Measurements from ENCODE around the gene CYP4F2. TPM values are rescaled to one million over a fixed set of nuclear protein-coding genes. Genes with fewer than 3 reads are reported as not detected.

Gene CYP4F2
- total RNA-seq, 1 donor from 2014 or later, result 83.0 TPM

GRCh38 chr19:15923702-15924101, 25.8 kb upstream of the CYP4F2 start:
- H3K9me3 ChIP-seq, result no peaks in the 10 kb centered on the region
- no peak for DNase-seq (ENCODE audit: low spot score in 2 of 2)
- no peaks in the 10 kb centered on the region for H3K27me3 ChIP-seq
- H3K36me3 ChIP-seq, result peaks cover 0 to 33% of the 10 kb centered on the region in 2 donors
- intact Hi-C loops (cut with DNase I), result no loop called here
- no peak overlapping the region for H3K27ac ChIP-seq
- no peak overlapping the region for H3K4me3 ChIP-seq
- no peaks in the 10 kb centered on the region for H3K4me1 ChIP-seq
- no peak for TF ChIP-seq CTCF (IDR thresholded peaks at IDR 0.05)

GRCh38 chr19:15922021-15922420, 24.1 kb upstream of the CYP4F2 start:
- Histone ChIP-seq H3K27me3 (no peaks in the 10 kb centered on the region), H3K4me3 (no peak overlapping the region), H3K9me3 (no peaks in the 10 kb centered on the region), H3K36me3 (peaks cover 0 to 31% of the 10 kb centered on the region in 2 donors), H3K27ac (no peak overlapping the region), H3K4me1 (no peaks in the 10 kb centered on the region)
- intact Hi-C loops (cut with DNase I), result no loop called here
- no peak for DNase-seq (ENCODE audit: low spot score in 2 of 2)
- no peak for TF ChIP-seq CTCF (IDR thresholded peaks at IDR 0.05)

- no peak for DNase-seq (ENCODE audit: low spot score in 2 of 2)
- H3K27me3 ChIP-seq, result no peaks in the 10 kb centered on the region
- intact Hi-C loops (cut with DNase I), result no loop called here
- TF ChIP-seq CTCF (IDR thresholded peaks at IDR 0.05), result no peak
- no peak overlapping the region for H3K4me3 ChIP-seq
- H3K4me1 ChIP-seq, result no peaks in the 10 kb centered on the region
- peaks cover 0 to 31% of the 10 kb centered on the region in 2 donors for H3K36me3 ChIP-seq
- no peak overlapping the region for H3K27ac ChIP-seq
- peaks cover 0 to 8% of the 10 kb centered on the region in 2 donors for H3K9me3 ChIP-seq
Measured at GRCh38 chr19:15919243-15919642, 21.4 kb upstream of the CYP4F2 start.

GRCh38 chr19:15915109-15915508, 17.2 kb upstream of the CYP4F2 start:
- no peak overlapping the region for H3K4me3 ChIP-seq
- H3K27ac ChIP-seq, result no peak overlapping the region
- H3K4me1 ChIP-seq, result no peaks in the 10 kb centered on the region
- no peak for TF ChIP-seq CTCF (IDR thresholded peaks at IDR 0.05)
- peaks cover 3% of the 10 kb centered on the region for H3K27me3 ChIP-seq
- intact Hi-C loops (cut with DNase I), result no loop called here
- peaks cover 0 to 17% of the 10 kb centered on the region in 2 donors for H3K36me3 ChIP-seq
- DNase-seq (ENCODE audit: low spot score in 2 of 2), result no peak
- peaks cover 0 to 8% of the 10 kb centered on the region in 2 donors for H3K9me3 ChIP-seq

- Histone ChIP-seq H3K27me3 (peaks cover 3% of the 10 kb centered on the region), H3K4me1 (no peaks in the 10 kb centered on the region), H3K27ac (no peak overlapping the region), H3K4me3 (no peak overlapping the region), H3K36me3 (peaks cover 0 to 17% of the 10 kb centered on the region in 2 donors), H3K9me3 (peaks cover 0 to 8% of the 10 kb centered on the region in 2 donors)
- TF ChIP-seq CTCF (IDR thresholded peaks at IDR 0.05), result no peak
- intact Hi-C loops (cut with DNase I), result no loop called here
- no peak for DNase-seq (ENCODE audit: low spot score in 2 of 2)
Measured at GRCh38 chr19:15913830-15914229, 16.0 kb upstream of the CYP4F2 start.

GRCh38 chr19:15913384-15913783, 15.5 kb upstream of the CYP4F2 start:
- intact Hi-C loops (cut with DNase I), result no loop called here
- Histone ChIP-seq H3K27me3 (peaks cover 3% of the 10 kb centered on the region), H3K27ac (no peak overlapping the region), H3K4me3 (no peak overlapping the region), H3K9me3 (peaks cover 0 to 8% of the 10 kb centered on the region in 2 donors), H3K4me1 (no peaks in the 10 kb centered on the region), H3K36me3 (peaks cover 0 to 17% of the 10 kb centered on the region in 2 donors)
- no peak for DNase-seq (ENCODE audit: low spot score in 2 of 2)
- no peak for TF ChIP-seq CTCF (IDR thresholded peaks at IDR 0.05)

Measured in ascending aorta (tissue), 2 donors.